ENCODE results near the gene NOTCH1. TPM values are rescaled to one million over a fixed set of nuclear protein-coding genes. Genes with fewer than 3 reads are reported as not detected.

Gene NOTCH1
- total RNA-seq, 1 donor from 2014 or later: 34.1 TPM

GRCh38 chr9:136550439-136551289, 4.8 kb upstream of the NOTCH1 start:
- Histone ChIP-seq H3K9ac (ENCODE audit: low read length) (no peak overlapping the region), H3K4me3 (ENCODE audit: insufficient read depth, low read depth, low read length) (no peak overlapping the region), H3K4me2 (ENCODE audit: low read length) (peak overlapping the region; percentile 82), H4K20me1 (ENCODE audit: insufficient read depth, low read length) (no peaks in the 10 kb centered on the region), H2AFZ (ENCODE audit: low read depth, low read length) (no peak overlapping the region), H3K27ac (ENCODE audit: low read depth, low read length) (no peak overlapping the region), H3K9me3 (ENCODE audit: insufficient read depth, low read depth, low read length) (no peaks in the 10 kb centered on the region), H3K4me1 (ENCODE audit: insufficient read depth, low read length) (peaks cover 30% of the 10 kb centered on the region), H3K27me3 (ENCODE audit: insufficient read depth, low read length) (no peaks in the 10 kb centered on the region), H3K79me2 (ENCODE audit: insufficient read depth, low read length) (no peaks in the 10 kb centered on the region), H3K36me3 (ENCODE audit: insufficient read depth, low read length) (no peaks in the 10 kb centered on the region)
- no peak for TF ChIP-seq EZH2 (IDR thresholded peaks at IDR 0.05; ENCODE audit: insufficient read depth, low read length)
- TF ChIP-seq, protein P1, sequence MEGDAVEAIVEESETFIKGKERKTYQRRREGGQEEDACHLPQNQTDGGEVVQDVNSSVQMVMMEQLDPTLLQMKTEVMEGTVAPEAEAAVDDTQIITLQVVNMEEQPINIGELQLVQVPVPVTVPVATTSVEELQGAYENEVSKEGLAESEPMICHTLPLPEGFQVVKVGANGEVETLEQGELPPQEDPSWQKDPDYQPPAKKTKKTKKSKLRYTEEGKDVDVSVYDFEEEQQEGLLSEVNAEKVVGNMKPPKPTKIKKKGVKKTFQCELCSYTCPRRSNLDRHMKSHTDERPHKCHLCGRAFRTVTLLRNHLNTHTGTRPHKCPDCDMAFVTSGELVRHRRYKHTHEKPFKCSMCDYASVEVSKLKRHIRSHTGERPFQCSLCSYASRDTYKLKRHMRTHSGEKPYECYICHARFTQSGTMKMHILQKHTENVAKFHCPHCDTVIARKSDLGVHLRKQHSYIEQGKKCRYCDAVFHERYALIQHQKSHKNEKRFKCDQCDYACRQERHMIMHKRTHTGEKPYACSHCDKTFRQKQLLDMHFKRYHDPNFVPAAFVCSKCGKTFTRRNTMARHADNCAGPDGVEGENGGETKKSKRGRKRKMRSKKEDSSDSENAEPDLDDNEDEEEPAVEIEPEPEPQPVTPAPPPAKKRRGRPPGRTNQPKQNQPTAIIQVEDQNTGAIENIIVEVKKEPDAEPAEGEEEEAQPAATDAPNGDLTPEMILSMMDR (IDR thresholded peaks at IDR 0.05; ENCODE audit: insufficient read depth, low read depth, low read length): no peak
- FAIRE-seq (no peak), DNase-seq (ENCODE audit: low read depth) (no peak)
- Mint-ChIP-seq H3K27ac (ENCODE audit: unreplicated experiment) (no peak overlapping the region), H3K4me1 (ENCODE audit: low read depth, unreplicated experiment) (peaks cover 10% of the 10 kb centered on the region), H3K9me3 (ENCODE audit: unreplicated experiment) (no peaks in the 10 kb centered on the region), H3K36me3 (ENCODE audit: low read depth, unreplicated experiment) (no peaks in the 10 kb centered on the region), H3K27me3 (ENCODE audit: low read depth, unreplicated experiment) (peaks cover 8% of the 10 kb centered on the region), H3K4me3 (ENCODE audit: unreplicated experiment) (no peak overlapping the region)

- Histone ChIP-seq H3K4me3 (ENCODE audit: insufficient read depth, low read depth, low read length) (no peak overlapping the region), H3K27ac (ENCODE audit: low read depth, low read length) (no peak overlapping the region), H3K9ac (ENCODE audit: low read length) (no peak overlapping the region), H3K4me1 (ENCODE audit: insufficient read depth, low read length) (peaks cover 30% of the 10 kb centered on the region), H2AFZ (ENCODE audit: low read depth, low read length) (no peak overlapping the region), H3K36me3 (ENCODE audit: insufficient read depth, low read length) (no peaks in the 10 kb centered on the region), H3K4me2 (ENCODE audit: low read length) (no peak overlapping the region), H3K79me2 (ENCODE audit: insufficient read depth, low read length) (peaks cover 7% of the 10 kb centered on the region), H4K20me1 (ENCODE audit: insufficient read depth, low read length) (peaks cover 5% of the 10 kb centered on the region), H3K27me3 (ENCODE audit: insufficient read depth, low read length) (no peaks in the 10 kb centered on the region), H3K9me3 (ENCODE audit: insufficient read depth, low read depth, low read length) (no peaks in the 10 kb centered on the region)
- no peak for FAIRE-seq
- H3K36me3 Mint-ChIP-seq (ENCODE audit: low read depth, unreplicated experiment): no peaks in the 10 kb centered on the region
- DNase-seq (ENCODE audit: low read depth): no peak
- no peak overlapping the region for H3K27ac Mint-ChIP-seq (ENCODE audit: unreplicated experiment)
- H3K4me1 Mint-ChIP-seq (ENCODE audit: low read depth, unreplicated experiment): peaks cover 10% of the 10 kb centered on the region
- no peak overlapping the region for H3K4me3 Mint-ChIP-seq (ENCODE audit: unreplicated experiment)
- peaks cover 1% of the 10 kb centered on the region for H3K27me3 Mint-ChIP-seq (ENCODE audit: low read depth, unreplicated experiment)
- TF ChIP-seq, protein P1 (IDR thresholded peaks at IDR 0.05; ENCODE audit: insufficient read depth, low read depth, low read length): no peak
- no peak for TF ChIP-seq EZH2 (IDR thresholded peaks at IDR 0.05; ENCODE audit: insufficient read depth, low read length)
- no peaks in the 10 kb centered on the region for H3K9me3 Mint-ChIP-seq (ENCODE audit: unreplicated experiment)
These were observed 3.4 kb upstream of the NOTCH1 start for GRCh38 chr9:136549010-136549980.
